T47D (cell line): ENCODE results near the gene KPNA2.
"Not testable (repeated sequence)": the region's sequence is repeated elsewhere in the genome, so short reads cannot be mapped to it uniquely, and the experiment has no call there.

Experiments used
- DNase-seq, 2 experiments: peaks; one replicate each; pipeline versions ENCODE4 v3.0.0 to v3.0.0-alpha.2; 2011 to 2012; ENCODE audit warnings: low read depth in 1 of 2, low spot score in 1 of 2
- JUND ChIP-seq: IDR thresholded peaks from 2 replicates; pipeline ENCODE4 v1.6.1; 2012; ENCODE audit warnings: low read depth
- in situ Hi-C: cut with HindIII; loops from 2 replicates; pipeline ENCODE4 v1.10.0; 2016; ENCODE audit warnings: low sequenced_read_pairs, low pct_unique_long_range_greater_than_20kb

KPNA2 gene

DNA sequence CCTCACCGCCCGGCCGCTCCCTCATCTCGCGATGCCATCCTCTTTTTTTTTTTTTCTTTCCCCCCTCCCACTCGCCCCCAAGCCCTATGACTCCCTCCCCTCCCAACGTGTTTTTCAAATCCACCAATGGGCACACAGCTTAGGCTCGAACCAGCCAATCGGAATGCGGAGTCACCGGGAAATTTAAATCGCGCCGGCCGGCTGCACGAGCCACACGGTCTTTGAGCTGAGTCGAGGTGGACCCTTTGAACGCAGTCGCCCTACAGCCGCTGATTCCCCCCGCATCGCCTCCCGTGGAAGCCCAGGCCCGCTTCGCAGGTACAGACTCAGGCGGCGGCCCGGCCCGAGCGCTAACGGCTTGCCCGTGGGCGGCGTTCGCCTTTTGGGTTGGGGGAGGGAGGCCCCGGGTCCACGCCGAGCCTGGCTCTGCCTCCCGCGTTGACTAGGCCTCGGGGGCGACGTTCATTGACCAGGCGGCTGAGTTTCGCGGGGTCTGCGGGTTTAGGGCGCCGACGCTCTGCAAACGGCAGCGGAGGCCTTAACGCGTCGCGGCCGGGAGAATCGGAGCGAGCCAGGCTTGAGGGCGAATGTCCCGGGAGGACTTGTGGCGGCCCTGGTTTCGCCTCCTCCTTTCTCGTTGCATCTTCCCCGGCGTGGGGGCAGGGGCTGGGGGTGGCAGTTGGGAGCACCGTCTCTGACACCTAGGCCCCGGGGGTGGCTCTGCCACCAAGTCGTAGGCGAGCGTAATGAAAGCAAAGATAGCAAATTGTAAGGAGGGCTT, at the start of gene KPNA2:
TSS of gene KPNA2 (plus strand) at position 213 of the 781 bp plus-strand sequence. CDS start 1,398 bp downstream, outside the sequence.
- in situ Hi-C loops = no loop called here
- DNase-seq = peak; percentile 98 to 99
- TF ChIP-seq JUND = no peak

DNA sequence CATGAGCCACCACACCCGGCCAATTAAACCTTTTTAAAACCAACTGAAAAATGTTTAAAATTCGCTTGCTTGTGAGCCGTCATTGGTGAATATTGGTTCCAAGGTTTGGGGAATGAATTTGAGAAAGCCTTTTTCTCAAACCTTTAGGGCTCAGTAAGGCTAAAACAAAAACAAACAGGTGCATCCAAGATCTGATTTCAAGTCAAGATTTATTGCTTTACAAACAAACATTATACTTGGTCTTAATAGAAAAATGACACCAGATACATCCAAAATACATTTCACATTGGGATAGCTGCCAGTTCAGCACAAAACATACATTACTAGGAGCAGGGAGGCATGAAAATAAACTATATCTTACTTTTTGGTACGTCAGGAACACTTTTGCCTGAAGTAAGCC, 44.6 kb upstream of the KPNA2 start:
- DNase-seq = peak in 1 of 2 experiments; percentile 35
- no peak for TF ChIP-seq JUND
- in situ Hi-C loops = no loop called here

DNA sequence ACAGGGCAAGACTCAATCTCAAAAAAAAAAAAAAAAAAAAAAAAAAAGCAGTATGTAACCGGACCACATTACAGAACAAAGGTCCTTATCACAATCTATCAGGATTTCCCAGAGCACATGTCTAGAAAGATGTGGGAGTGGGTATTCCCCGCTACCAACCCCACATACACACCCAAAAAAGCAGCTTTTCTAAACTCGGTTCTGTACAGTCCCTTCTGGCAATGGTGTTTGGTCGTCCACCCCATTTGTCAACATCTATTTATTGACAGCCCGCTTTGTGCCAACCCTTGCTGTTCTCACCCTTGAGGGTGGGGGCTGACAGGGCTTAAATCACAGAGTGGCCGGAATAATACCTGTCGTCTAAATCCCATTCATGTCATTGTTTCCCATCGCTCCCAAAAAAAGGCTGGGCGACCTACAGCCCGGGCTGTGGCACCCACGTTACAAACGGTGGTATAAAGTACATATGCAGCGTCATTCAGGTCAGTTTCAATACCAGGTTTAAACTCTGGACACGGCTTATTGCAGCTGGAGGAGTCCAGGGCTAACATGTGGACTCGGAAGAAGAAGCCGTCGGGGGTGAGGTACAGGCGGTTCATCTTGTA, 42.9 kb upstream of the KPNA2 start:
- DNase-seq = peak; percentile 29 to 50
- in situ Hi-C loops = no loop called here
- no peak for TF ChIP-seq JUND

DNA sequence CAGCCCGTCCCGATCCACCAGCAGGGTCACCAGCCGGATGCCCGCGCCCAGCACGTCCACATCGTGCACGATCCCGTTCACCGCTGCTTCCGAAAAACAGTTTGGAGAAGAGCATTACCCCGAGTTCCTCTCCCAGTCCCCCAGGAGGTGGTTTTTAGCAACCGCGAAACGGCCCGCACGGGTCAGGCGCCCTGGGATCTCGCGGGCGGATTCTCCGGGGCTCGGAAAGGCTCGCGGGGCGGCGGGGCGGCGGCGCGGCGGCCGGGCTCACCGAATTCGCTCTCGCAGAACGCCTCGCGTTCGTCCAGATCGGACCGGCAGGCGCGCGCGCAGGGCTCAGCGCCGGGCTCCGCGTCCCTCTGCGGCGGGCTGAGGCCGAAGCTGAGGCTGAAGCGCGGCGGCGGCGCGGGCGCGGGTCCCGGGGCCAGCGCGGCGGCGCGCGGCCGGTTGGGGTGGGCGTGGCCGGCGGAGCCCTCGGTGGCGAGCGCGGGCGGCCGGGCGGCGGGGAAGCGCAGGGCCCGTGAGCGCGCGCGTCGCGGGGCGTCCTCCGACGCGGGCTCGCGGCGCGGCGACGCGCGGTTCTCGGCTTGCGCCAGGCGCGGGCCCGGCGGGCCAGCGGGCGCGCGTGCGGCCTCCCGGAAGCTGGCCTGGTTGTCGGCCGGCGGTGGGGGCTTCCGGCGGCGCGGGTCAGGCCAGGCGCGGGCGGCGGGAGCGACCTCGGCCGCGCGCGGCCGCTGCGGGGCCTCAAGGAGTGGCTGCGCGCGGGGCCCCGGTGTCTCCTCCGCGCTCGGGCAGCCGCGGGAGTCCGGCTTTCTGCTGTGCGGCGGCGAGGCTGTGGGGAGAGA, 42.2 kb upstream of the KPNA2 start:
- in situ Hi-C loops = no loop called here
- peak; percentile 77 to 95 for DNase-seq
- TF ChIP-seq JUND = no peak

DNA sequence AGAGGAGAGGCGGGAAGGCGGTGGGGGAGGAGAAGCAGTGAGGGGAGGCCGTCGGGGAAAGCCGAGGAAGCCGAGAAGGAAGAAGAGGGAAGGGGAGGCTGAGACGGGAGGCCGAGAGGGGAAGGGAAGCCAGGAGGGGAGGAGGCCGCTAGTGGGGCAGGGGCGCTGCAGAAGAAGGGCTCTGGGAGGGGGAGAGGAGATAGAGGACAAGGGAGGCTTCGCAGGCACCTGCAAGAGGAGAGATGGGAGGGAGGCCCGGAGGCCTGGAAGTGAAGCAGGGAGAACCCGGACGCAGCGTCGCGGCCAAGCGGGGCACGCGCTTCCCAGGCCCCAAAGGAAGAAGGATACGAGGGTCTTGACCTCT, 41.6 kb upstream of the KPNA2 start:
- peak; percentile 35 to 75 for DNase-seq
- TF ChIP-seq JUND = no peak
- in situ Hi-C loops = no loop called here

DNA sequence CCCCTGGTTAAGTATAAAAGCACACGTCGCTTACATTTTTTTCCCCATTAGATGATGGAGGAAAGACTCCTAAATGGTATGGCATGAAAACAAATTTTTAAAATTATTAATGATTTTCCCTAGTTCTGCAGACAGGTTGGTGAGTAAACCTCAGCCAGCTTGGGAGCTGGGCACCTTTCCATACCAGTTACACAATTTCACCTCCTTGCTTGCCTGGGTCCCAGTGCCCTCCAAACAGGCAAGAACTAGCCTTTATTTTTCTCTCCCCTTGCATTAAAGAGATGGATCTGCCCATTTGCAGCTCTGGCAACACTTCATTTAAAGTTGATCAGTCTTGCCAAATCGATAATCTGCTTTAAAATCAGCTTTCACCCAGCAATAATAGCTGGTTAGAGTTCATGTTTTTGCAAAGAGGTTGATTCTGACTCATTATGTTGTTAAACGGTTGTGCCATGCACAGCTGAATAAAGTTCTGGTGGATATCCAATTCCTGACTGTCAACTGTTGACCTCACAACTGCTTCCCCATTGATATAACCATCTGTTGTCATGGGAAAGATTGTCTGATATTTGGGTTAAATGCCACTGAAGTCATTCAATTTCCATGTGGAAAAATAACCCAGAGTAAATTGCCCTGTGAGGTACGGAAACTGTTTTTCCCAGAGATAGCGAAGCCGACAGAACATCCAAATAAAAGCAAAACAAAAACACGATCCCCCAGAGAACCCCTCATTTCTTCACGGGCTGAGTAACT, 40.5 kb upstream of the KPNA2 start:
- TF ChIP-seq JUND = 0 out of 2 replicates have a peak, but pooled peaks have one; percentile 10
- peak in 1 of 2 experiments; percentile 75 for DNase-seq
- in situ Hi-C loops = no loop called here

DNA sequence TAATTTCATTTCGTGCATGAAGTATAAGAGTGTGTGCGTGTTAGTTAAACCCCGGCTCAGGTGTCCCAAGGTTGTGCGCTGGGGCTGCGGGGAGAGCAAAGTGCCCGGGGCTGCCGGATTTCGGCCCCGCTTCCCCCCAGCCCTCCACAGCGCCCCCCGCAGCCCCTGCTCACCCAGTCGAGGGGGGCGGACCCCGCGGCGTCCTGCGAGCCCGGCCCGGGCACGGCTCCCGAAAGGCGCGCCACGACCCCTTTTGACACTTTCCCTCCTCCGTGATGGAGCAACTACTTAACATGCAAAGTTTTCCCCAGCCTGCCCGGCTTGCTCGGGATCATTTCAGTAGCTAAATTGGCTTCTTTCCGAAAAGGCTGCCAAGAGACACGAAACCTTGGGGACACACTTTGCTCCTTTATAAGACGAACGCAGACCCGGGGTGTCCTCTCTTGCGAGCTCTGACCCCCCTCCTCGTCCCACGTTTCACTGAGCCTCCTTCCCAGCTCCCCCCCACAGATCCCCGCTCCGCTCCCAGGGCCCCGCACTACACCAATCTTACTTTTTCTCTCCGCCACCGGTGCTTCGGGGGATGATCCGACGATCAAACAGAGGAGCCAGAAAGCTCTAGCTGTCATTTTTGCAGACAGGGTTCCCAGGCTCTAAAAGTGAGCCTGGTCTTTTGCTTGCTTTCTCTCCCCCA, 39.8 kb upstream of the KPNA2 start:
- peak in 1 of 2 experiments; percentile 49 for DNase-seq
- no peak for TF ChIP-seq JUND
- in situ Hi-C loops = no loop called here

DNA sequence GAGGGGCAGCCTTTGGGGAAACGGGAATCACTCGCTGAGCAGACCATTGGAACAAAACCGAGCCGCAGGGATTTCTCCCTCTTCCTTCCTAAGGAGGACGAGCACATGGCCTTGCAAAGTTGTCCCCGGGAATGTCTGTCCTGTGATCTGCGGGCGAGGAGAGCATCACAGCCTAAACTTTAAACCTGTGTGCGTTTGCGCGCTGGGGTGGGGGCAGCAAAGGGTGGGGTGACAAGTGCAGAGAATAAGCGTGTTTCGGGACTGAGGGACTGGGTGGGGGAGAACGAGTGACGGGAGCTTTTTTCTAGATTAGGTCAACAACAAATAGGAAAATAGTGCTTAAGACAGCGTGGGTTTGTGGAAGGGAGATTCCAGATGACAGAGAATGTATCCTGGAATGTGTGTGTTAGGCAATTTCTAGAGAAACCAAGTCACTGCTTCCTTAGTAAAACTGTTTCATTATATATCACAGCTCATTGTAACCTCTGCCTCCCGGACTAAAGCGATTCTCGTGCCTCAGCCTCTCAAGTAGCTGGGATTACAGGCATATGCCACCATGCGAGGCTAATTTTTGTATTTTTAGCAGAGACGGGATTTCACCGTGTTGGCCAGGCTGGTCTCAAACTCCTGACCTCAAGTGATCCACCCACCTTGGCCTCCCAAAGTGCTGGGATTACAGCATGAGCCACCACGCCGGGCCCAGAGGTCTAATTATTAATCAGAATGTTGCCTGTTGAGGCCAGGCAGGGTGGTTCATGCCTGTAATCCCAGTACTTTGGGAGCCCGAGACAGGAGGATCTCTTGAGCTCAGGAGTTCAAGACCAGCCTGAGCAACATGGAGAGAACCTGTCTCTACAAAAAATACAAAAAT, 39.0 kb upstream of the KPNA2 start, which contains the start of gene C17orf58:
TSS of gene C17orf58 (minus strand) at position 169 of the 871 bp plus-strand sequence. CDS start 271 bp downstream, outside the sequence.
- peak; percentile 26 to 47 for DNase-seq
- in situ Hi-C loops = not testable (repeated sequence)

DNA sequence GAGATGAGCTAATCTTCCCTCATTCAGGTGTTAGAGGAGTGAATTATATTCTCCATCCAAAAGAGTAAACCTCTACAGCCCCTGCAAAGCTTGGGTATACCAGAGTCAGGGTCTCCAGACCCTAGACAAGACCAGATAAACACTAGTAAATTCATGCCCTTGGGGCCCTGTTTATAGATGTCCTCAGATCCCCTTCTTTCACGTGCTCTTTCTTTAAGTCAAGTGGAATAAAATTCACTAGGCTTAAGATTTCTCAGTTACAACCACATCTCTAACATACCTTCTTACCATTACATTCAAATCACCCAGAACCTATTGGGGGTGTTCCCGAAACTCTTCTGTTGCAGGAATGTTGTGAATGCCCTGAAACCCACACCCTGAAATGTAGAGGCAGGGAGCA, 37.1 kb upstream of the KPNA2 start:
- TF ChIP-seq JUND = no peak
- DNase-seq = no peak
- in situ Hi-C loops = no loop called here

DNA sequence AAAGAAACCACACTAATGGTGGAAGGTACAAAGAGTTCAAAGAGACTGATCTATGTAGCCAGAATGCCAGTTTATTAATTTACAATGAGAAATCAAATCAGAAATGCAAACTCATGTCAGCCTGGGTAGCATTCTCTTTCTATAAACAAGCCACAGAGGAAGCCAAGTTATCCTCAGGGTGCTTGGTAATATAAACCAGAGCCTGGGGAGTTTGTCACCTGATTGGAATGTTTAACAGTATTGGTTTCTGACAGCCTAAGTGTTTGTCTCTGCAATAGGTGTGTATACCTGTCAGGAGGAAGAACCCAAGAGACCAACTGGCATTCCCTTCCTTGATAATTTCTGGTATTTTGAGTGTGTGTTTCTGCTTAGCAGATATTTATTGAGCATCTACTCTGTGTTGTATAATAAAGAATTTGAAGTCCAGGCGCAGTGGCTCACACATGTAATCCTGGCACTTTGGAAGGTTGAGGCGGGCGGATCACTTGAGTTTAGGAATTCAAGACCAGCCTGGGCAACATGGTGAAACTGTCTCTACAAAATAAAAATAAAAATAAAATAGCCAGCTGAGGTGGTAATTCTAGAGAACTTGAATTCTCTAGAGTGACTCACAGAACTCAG, 36.1 kb upstream of the KPNA2 start:
- DNase-seq = peak; percentile 66 to 86
- peak; percentile 41; the same call in 1 of the 2 replicates for TF ChIP-seq JUND
- in situ Hi-C loops = no loop called here
